ENCODE results near the gene PCSK7. TPM values are rescaled to one million over a fixed set of nuclear protein-coding genes. Genes with fewer than 3 reads are reported as not detected.

The PCSK7 gene
- total and polyA plus RNA-seq, 9 donors, result 14.5 to 67.7 (median 31.1) TPM

DNA sequence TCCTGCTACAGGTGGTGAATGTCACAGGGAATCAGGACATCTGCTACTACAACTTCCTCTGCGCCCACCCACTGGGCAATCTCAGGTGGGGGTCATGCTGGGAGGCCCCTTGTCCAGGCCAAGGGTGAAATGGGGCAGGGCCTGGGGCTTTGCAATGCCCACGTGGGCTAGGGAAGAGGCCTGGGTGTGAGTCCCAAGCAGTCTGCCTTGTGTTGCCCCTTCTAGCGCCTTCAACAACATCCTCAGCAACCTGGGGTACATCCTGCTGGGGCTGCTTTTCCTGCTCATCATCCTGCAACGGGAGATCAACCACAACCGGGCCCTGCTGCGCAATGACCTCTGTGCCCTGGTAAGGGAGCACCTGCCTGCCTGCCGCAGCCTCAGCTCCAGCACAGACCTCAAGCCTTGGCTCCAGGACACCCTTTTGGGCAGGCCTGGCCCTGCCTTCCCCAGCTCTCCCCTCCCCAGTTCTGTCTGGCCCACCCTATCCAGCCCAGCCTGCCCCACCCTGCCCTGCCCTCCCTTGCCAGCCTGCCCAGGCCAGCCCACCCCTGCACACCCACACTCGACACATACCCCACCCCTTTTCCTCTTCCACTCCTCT, 41.8 kb downstream of the PCSK7 start:
- Histone ChIP-seq H3K4me1 (ENCODE audit: insufficient read depth) (peaks cover 19% of the 10 kb centered on the region), H3K9me3 (no peaks in the 10 kb centered on the region), H3K4me3 (no peak overlapping the region), H3K36me3 (no peaks in the 10 kb centered on the region), H3K27ac (no peak overlapping the region), H3K27me3 (no peaks in the 10 kb centered on the region)
- no peak for TF ChIP-seq POLR2A (IDR thresholded peaks at IDR 0.05)
- TF ChIP-seq, protein P1, sequence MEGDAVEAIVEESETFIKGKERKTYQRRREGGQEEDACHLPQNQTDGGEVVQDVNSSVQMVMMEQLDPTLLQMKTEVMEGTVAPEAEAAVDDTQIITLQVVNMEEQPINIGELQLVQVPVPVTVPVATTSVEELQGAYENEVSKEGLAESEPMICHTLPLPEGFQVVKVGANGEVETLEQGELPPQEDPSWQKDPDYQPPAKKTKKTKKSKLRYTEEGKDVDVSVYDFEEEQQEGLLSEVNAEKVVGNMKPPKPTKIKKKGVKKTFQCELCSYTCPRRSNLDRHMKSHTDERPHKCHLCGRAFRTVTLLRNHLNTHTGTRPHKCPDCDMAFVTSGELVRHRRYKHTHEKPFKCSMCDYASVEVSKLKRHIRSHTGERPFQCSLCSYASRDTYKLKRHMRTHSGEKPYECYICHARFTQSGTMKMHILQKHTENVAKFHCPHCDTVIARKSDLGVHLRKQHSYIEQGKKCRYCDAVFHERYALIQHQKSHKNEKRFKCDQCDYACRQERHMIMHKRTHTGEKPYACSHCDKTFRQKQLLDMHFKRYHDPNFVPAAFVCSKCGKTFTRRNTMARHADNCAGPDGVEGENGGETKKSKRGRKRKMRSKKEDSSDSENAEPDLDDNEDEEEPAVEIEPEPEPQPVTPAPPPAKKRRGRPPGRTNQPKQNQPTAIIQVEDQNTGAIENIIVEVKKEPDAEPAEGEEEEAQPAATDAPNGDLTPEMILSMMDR (IDR thresholded peaks at IDR 0.05), result no peak
- intact Hi-C loops (cut with DNase I), result loop anchor here in 1 of 4 donors (5.0 kb wide), 1 partner anchor 32 kb away; no protein-coding TSS in a partner anchor
- WGBS, 3 donors, result 78 to 87% (median 85%) methylated on average over 8 of the region's 8 CpGs
- peak in 2 of 5 donors; percentile 17 to 33 for DNase-seq

DNA sequence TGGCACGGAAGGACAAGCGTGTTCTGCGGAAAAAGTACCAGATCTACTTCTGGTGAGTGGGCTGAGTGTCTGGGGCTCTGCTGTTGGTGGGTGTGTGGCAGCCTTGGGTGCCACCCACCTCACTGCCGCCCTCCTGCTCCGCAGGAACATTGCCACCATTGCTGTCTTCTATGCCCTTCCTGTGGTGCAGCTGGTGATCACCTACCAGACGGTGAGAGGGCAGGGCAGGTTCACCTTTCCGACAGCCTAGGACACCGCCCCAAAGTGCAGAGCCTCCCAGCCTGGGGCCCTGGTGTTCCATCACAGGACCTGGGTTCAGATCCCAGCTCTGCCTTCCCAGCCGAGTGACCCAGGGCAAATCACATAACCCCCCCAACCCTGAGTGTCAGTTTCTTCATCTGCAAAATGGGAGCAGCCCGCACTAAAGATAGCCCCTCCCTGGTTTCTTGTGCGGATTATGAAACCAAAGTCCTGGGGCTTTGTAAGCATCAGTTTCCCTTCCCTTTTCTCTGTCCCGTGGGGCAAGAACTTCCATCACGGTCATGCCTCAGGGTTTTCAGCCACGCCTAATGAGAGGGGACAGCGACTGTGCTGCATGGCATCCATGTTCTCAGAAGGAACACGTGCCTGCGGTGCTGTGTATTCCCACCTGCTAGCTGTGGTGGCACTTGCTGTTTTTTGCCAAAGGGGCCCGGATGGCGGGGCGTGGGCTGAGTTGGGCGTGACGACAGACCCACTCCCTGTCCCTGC, 42.5 kb downstream of the PCSK7 start:
- no peak overlapping the region for H3K4me3 ChIP-seq
- TF ChIP-seq EP300 (IDR thresholded peaks at IDR 0.05), result no peak
- no peak for TF ChIP-seq POLR2A (IDR thresholded peaks at IDR 0.05)
- TF ChIP-seq, protein P1 (IDR thresholded peaks at IDR 0.05), result no peak
- intact Hi-C loops (cut with DNase I), result loop anchor here in 1 of 4 donors (5.0 kb wide), 1 partner anchor 33 kb away; no protein-coding TSS in a partner anchor
- H3K9me3 ChIP-seq, result no peaks in the 10 kb centered on the region
- WGBS, 3 donors, result 91 to 92% (median 92%) methylated on average over 22 of the region's 22 CpGs
- peaks cover 19% of the 10 kb centered on the region for H3K4me1 ChIP-seq (ENCODE audit: insufficient read depth)
- peak in 3 of 5 donors; percentile 14 to 31 (median 22) for DNase-seq
- no peaks in the 10 kb centered on the region for H3K36me3 ChIP-seq
- no peak overlapping the region for H3K27ac ChIP-seq
- no peaks in the 10 kb centered on the region for H3K27me3 ChIP-seq

DNA sequence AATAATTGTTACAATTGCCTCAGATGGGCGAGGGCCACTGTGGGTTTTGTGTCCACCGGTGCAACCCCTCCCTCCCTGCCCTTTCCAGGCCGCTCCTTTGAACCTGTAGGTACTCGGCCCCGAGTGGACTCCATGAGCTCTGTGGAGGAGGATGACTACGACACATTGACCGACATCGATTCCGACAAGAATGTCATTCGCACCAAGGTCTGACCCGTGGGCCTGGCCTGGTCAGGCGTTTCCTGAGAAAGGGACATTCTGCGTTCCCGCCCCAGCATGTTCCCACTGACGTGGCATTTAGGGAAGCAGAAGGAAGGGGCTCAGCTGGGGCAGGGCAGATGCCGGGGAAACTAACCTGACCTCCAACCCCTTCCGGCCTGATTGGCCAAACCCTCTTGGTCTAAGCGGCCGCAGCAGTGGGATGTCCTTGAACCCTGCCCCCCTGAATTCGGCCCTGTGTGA, 43.2 kb downstream of the PCSK7 start:
- TF ChIP-seq EP300 (IDR thresholded peaks at IDR 0.05) (no peak), POLR2A (IDR thresholded peaks at IDR 0.05) (no peak)
- TF ChIP-seq, protein P1 (IDR thresholded peaks at IDR 0.05), result no peak
- DNase-seq, result peak in 2 of 5 donors; percentile 28 to 41
- Histone ChIP-seq H3K36me3 (no peaks in the 10 kb centered on the region), H3K27ac (no peak overlapping the region), H3K9me3 (no peaks in the 10 kb centered on the region), H3K4me1 (ENCODE audit: insufficient read depth) (peaks cover 19% of the 10 kb centered on the region), H3K27me3 (no peaks in the 10 kb centered on the region), H3K4me3 (no peak overlapping the region)
- 78 to 85% (median 80%) methylated on average over 20 of the region's 20 CpGs for WGBS, 3 donors
- intact Hi-C loops (cut with DNase I), result loop anchor here in 1 of 4 donors (5.0 kb wide), 1 partner anchor 34 kb away; no protein-coding TSS in a partner anchor

DNA sequence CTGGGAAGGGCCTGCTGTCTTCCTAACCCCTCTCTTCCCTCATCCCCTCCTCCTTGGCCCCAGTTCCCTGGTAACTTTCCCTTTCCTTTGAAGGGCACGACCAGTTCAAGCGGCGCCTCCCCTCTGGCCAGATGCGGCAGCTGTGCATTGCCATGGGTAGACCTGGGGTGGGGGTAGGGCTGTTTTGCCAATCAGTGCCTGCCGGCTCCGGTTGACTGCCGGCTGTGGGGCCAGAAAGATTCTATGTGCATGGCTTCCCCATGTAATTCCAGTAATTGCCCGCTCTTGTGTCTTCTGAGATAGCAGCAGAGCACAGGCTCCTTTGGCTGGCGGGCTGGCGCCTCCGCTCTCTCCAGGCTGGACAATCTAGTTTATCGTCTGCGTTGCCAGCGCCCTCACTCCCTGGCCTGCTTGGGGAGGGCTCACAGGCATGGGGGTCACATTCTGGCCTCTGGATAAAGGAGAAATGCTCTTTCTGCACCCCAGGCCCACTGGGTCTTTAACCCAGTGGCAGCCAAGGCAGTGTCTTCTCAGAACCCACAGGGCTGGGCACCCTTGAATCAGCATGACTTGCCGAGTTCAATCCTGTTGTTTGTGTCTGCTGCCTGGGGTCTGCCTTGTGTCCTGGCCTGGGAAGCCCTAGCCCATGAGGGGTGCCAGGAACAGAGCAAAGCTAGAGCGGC, 43.9 kb downstream of the PCSK7 start:
- intact Hi-C loops (cut with DNase I), result loop anchor here in 1 of 4 donors (5.0 kb wide), 1 partner anchor 34 kb away; no protein-coding TSS in a partner anchor
- WGBS, 3 donors, result 72 to 87% (median 76%) methylated on average over 16 of the region's 16 CpGs
- peak overlapping the region; percentile 59 to 72 for H3K27ac ChIP-seq
- H3K36me3 ChIP-seq, result no peaks in the 10 kb centered on the region
- peak in 4 of 5 donors; percentile 23 to 44 (median 34) for DNase-seq
- H3K9me3 ChIP-seq, result no peaks in the 10 kb centered on the region
- no peak for TF ChIP-seq EP300 (IDR thresholded peaks at IDR 0.05)
- TF ChIP-seq, protein P1 (IDR thresholded peaks at IDR 0.05), result no peak
- no peak for TF ChIP-seq POLR2A (IDR thresholded peaks at IDR 0.05)
- peaks cover 19% of the 10 kb centered on the region for H3K4me1 ChIP-seq (ENCODE audit: insufficient read depth)
- H3K4me3 ChIP-seq, result no peak overlapping the region
- H3K27me3 ChIP-seq, result no peaks in the 10 kb centered on the region
